Measurements from ENCODE around the gene TRPM3. TPM values are rescaled to one million over a fixed set of nuclear protein-coding genes. Genes with fewer than 3 reads are reported as not detected.

The TRPM3 gene
- total RNA-seq, 1 experiment from 2014 or later = not detected

DNA sequence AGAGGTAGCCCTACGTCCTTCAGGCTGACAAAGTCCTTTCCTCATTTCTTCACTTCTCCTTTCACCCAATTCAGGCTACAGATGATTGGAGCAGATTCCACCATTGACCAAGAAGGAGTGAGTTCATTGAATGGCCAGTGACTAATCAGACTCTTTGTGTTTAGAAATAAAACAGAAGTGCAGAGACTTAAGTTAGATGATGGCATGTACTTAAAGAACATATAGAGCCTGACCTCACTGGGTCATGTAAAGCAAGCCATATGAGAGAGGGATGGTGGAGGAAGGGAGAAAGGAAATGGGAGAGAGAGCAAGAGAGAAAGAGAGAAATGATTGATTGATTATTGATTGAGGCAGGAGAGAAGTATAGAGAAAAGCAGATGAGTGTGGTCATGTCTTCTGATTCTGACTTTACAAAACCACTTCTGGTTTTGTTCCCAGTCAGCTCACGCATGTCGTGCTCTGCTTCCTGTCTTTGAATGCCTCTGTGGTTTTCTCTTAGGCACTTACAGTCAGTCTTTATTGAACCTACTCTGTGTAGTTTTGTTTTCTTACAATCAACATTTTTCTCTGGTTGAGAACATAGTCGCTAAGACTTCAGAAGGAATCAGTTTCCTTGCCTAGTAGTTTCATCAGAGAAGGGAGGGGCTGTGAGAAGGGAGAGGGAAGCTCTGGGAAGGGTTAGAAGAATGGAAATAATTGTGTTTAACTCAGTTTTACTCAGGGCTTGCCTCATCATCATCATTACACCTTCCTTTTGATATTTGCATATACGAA lies 557.8 kb downstream of the TRPM3 start:
- no peak overlapping the region for H3K27ac Mint-ChIP-seq (ENCODE audit: unreplicated experiment)
- BruUV-seq (replicated peaks) = no TSS peak
- H3K4me3 Mint-ChIP-seq (ENCODE audit: low read depth, unreplicated experiment) = no peak overlapping the region
- intact Hi-C loops (cut with micrococcal nuclease; ENCODE audit: unreplicated experiment) = no loop called here
- no peaks in the 10 kb centered on the region for H3K4me1 Mint-ChIP-seq (ENCODE audit: low read depth, unreplicated experiment)
- CTCF ChIA-PET = no interaction called here
- H3K27me3 Mint-ChIP-seq (ENCODE audit: unreplicated experiment) = peaks cover 49% of the 10 kb centered on the region
- H3K9me3 Mint-ChIP-seq (ENCODE audit: low read depth, unreplicated experiment) = no peaks in the 10 kb centered on the region
- TF ChIP-seq CTCF (IDR thresholded peaks at IDR 0.05; ENCODE audit: unreplicated experiment) = no peak
- no peak for DNase-seq
- no peaks in the 10 kb centered on the region for H3K36me3 Mint-ChIP-seq (ENCODE audit: insufficient read depth, unreplicated experiment)

DNA sequence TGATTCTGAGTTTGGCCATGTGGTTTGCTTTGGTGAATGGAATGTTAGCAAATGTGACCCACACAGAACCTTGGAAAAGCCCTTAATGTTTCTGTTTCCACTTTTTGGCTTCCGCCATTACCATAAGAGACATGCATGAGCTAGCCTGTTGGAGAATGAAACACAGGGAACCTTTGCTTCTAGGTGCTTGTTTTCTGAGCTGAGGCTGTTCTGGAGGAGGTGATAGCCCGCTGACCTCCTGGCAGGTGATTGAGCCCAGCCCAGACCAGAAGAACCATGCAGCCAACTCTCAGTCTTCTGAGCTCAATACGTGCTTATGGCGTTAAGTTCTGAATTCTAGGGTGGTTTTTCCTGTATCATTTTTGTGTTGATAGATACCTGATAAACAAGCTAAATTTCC lies 558.4 kb downstream of the TRPM3 start:
- DNase-seq = no peak
- H3K4me3 Mint-ChIP-seq (ENCODE audit: low read depth, unreplicated experiment) = no peak overlapping the region

GRCh38 chr9:70561786-70562395 lies 559.5 kb downstream of the TRPM3 start:
- no TSS peak for BruUV-seq (replicated peaks)
- no peaks in the 10 kb centered on the region for H3K36me3 Mint-ChIP-seq (ENCODE audit: insufficient read depth, unreplicated experiment)
- no peaks in the 10 kb centered on the region for H3K9me3 Mint-ChIP-seq (ENCODE audit: low read depth, unreplicated experiment)
- H3K27ac Mint-ChIP-seq (ENCODE audit: unreplicated experiment) = no peak overlapping the region
- peaks cover 36% of the 10 kb centered on the region for H3K27me3 Mint-ChIP-seq (ENCODE audit: unreplicated experiment)
- no peak for TF ChIP-seq CTCF (IDR thresholded peaks at IDR 0.05; ENCODE audit: unreplicated experiment)
- H3K4me1 Mint-ChIP-seq (ENCODE audit: low read depth, unreplicated experiment) = no peaks in the 10 kb centered on the region
- intact Hi-C loops (cut with micrococcal nuclease; ENCODE audit: unreplicated experiment) = no loop called here
- CTCF ChIA-PET = interaction anchor here (0.6 kb wide), 1 partner anchor 1208 kb away, joined by 3 read pairs; no protein-coding TSS in a partner anchor
- DNase-seq = no peak
- no peak overlapping the region for H3K4me3 Mint-ChIP-seq (ENCODE audit: low read depth, unreplicated experiment)

More for the DNA sequence above, 558.4 kb downstream of the TRPM3 start:
- peaks cover 46% of the 10 kb centered on the region for H3K27me3 Mint-ChIP-seq (ENCODE audit: unreplicated experiment)
- TF ChIP-seq CTCF (IDR thresholded peaks at IDR 0.05; ENCODE audit: unreplicated experiment) = no peak
- H3K36me3 Mint-ChIP-seq (ENCODE audit: insufficient read depth, unreplicated experiment) = no peaks in the 10 kb centered on the region
- no peaks in the 10 kb centered on the region for H3K4me1 Mint-ChIP-seq (ENCODE audit: low read depth, unreplicated experiment)
- no peak overlapping the region for H3K27ac Mint-ChIP-seq (ENCODE audit: unreplicated experiment)
- BruUV-seq (replicated peaks) = no TSS peak
- CTCF ChIA-PET = no interaction called here
- no peaks in the 10 kb centered on the region for H3K9me3 Mint-ChIP-seq (ENCODE audit: low read depth, unreplicated experiment)
- intact Hi-C loops (cut with micrococcal nuclease; ENCODE audit: unreplicated experiment) = no loop called here

DNA sequence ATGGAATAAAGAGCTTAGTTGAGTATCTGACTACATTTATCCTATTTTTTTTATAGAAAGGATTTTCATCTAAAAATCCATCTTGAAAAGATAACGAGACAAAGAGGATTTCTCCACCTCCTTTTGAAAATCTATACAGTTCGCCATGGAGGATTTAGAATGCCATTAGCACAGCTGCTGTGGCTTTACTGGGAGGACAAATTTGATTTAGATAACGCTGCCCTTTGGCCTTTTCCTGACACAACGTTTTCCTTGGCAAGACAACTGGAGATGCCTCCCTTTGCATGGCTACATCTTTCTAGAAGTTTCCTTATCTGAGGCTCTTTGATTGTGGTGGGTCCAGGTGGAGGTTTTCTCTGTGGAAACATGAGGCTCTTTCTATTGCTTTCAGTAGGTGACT lies 560.3 kb downstream of the TRPM3 start:
- BruUV-seq (replicated peaks) = no TSS peak
- no peak for DNase-seq
- Mint-ChIP-seq H3K9me3 (ENCODE audit: low read depth, unreplicated experiment) (no peaks in the 10 kb centered on the region), H3K27me3 (ENCODE audit: unreplicated experiment) (peaks cover 32% of the 10 kb centered on the region), H3K4me1 (ENCODE audit: low read depth, unreplicated experiment) (no peaks in the 10 kb centered on the region), H3K4me3 (ENCODE audit: low read depth, unreplicated experiment) (no peak overlapping the region), H3K36me3 (ENCODE audit: insufficient read depth, unreplicated experiment) (no peaks in the 10 kb centered on the region), H3K27ac (ENCODE audit: unreplicated experiment) (no peak overlapping the region)
- CTCF ChIA-PET = no interaction called here
- intact Hi-C loops (cut with micrococcal nuclease; ENCODE audit: unreplicated experiment) = no loop called here
- no peak for TF ChIP-seq CTCF (IDR thresholded peaks at IDR 0.05; ENCODE audit: unreplicated experiment)
